ENCODE measurements around the gene SYAP1.

Gene SYAP1

DNA sequence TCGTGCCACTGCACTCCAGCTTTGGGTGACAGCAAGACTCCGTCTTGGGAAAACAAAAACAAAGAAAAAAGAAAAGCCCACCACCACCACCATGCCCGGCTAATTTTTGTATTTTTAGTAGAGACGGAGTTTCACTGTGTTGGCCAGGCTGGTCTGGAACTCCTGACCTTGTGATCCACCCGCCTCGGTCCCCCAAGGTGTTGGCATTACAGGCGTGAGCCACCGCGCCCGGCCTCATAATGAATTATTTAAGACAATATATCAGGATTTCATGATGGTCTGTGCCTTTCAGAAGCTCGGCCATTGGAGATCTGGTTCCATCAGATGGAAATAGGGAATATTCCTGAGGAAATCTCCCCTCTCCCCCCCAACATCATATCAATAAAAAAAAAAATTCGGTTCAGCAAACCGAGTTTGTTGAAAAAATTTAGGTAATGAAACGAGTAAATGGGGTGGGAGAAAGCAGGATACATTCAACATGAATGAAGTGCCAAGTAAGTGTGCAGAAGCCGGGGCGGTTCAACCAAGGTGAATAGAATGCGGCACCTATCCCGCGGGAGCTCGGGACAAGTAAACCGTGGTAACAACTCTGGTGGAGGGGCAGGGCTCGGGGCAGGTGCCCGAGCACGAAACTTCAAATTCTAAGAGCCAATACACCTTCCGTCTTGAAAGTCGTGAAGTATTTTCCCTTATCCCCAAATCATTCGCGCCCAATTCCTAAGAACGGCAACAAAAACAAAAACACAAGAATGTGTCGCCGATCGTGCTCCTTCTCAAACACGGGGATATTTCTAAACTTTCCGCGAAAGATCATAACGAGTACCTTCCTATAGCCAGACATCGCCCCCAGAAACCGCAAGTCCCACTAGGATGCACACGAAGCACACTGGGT is 66.1 kb downstream of the SYAP1 start:
- ChIA-PET CTCF (interaction anchor here (0.6 kb wide), 1 partner anchor 58 kb away, joined by 4 read pairs; no protein-coding TSS in a partner anchor), POLR2A (ENCODE audit: low non-redundant PET) (no interaction called here)
- peak overlapping the region; percentile 72 for H3K27ac ChIP-seq
- TF ChIP-seq, protein P1, sequence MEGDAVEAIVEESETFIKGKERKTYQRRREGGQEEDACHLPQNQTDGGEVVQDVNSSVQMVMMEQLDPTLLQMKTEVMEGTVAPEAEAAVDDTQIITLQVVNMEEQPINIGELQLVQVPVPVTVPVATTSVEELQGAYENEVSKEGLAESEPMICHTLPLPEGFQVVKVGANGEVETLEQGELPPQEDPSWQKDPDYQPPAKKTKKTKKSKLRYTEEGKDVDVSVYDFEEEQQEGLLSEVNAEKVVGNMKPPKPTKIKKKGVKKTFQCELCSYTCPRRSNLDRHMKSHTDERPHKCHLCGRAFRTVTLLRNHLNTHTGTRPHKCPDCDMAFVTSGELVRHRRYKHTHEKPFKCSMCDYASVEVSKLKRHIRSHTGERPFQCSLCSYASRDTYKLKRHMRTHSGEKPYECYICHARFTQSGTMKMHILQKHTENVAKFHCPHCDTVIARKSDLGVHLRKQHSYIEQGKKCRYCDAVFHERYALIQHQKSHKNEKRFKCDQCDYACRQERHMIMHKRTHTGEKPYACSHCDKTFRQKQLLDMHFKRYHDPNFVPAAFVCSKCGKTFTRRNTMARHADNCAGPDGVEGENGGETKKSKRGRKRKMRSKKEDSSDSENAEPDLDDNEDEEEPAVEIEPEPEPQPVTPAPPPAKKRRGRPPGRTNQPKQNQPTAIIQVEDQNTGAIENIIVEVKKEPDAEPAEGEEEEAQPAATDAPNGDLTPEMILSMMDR (conservative IDR thresholded peaks at IDR 0.05; ENCODE audit: low read depth) = no peak
- no peak for DNase-seq (ENCODE audit: low spot score)

DNA sequence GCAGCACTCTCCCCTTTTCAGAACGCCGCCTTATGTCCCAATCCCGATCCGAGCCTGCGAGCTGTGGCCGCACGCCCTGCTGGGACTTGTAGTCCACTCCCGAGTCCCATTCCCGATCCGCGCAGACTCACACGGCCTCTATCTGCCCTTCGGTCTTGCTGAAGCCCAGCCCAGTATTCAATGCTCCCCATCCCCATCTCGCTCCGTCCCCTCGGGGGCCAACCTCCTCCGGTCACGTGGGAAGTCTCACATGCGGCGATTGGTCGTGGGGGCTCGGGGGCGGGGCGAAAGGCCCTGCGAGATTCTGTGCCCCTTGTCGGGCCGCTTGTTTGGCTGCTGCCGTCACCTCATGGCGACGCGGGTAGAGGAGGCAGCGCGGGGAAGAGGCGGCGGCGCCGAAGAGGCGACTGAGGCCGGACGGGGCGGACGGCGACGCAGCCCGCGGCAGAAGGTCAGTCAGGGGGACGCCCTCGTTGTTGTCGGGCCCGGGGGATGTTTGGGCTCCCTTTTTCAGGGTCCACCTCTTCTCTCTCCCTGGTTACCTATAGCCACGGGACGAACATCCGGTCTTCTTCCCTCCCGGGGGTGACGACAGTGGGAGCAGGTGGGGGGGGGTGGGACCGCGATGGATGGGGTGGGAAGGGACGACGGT is 66.9 kb downstream of the SYAP1 start, which contains the start of gene TXLNG:
TXLNG (plus strand) TSS at position 328 of the 652 bp plus-strand sequence; CDS start at position 350, 22 bp downstream.
- ChIA-PET POLR2A (ENCODE audit: low non-redundant PET) (no interaction called here), CTCF (no interaction called here)
- peak within 1 kb of the TSS; percentile 72 for H3K27ac ChIP-seq
- TF ChIP-seq, protein P1 (conservative IDR thresholded peaks at IDR 0.05; ENCODE audit: low read depth) = no peak
- peak; percentile 93 for DNase-seq (ENCODE audit: low spot score)

DNA sequence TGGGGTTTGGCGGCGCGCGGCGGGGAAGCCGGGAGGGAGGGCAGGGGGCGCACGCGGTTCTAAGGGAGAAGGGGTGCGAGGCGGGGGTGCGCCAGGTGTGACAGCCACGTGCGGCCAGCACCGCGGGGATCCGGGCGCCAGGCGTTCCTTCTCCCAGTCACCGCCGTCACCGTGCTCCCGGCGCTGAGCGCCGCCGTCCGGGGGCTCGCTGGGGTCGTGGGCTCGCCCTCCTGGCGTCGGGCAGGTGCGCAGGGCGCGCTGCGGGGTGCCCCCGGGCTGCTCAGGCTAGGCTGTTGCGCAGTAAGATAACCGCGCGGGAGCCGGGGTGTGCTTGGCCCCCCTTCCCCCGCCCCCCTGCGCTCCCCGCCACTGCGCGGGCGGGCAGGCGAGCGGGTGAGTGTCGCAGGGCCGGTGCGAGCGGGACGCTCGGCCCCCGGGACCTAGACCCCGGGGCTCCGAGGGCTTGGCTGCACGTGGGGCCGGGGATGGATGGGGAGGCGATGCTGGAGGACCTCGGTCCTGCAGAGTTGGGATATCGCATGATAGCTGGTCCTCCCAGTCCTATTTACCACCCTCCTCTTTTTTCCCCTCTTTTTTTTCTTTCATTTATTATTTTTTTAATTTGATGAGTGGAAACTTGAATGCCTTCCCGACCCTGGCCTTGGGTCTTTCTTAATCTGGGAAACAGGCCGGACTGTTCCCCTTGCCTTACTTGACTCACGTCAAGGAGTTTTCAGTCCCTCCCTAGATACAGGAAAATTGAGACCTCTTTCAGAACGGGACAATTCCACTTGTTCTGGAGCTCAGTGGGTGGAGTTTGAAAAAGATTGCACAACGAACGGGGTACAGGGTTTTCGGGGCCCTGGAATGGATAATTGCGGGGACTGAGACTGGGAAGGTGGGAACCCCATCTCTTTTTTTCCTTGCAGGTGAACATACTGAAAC is 67.7 kb downstream of the SYAP1 start:
- ChIA-PET CTCF (no interaction called here), POLR2A (ENCODE audit: low non-redundant PET) (no interaction called here)
- peak overlapping the region; percentile 72 for H3K27ac ChIP-seq
- no peak for DNase-seq (ENCODE audit: low spot score)
- TF ChIP-seq, protein P1 (conservative IDR thresholded peaks at IDR 0.05; ENCODE audit: low read depth) = no peak

DNA sequence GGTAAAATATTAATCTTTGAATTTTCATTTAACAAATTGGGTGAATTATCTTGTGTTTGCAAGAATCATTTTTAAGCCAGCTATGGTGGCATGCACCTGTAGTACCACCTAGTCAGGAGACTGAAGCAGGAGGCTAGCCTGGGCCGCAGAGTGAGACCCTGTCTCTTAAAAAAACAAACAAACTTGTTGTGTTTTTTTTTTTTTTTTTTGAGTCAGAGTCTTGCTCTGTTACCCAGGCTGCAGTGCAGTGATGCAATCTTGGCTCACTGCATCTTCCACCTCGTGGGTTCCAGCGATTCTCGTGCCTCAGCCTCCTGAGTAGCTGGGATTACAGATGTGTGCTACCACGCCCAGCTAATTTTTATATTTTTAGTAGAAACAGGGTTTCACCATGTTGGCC is 69.1 kb downstream of the SYAP1 start:
- TF ChIP-seq, protein P1 (conservative IDR thresholded peaks at IDR 0.05; ENCODE audit: low read depth) = no peak
- POLR2A ChIA-PET (ENCODE audit: low non-redundant PET) = no interaction called here

DNA sequence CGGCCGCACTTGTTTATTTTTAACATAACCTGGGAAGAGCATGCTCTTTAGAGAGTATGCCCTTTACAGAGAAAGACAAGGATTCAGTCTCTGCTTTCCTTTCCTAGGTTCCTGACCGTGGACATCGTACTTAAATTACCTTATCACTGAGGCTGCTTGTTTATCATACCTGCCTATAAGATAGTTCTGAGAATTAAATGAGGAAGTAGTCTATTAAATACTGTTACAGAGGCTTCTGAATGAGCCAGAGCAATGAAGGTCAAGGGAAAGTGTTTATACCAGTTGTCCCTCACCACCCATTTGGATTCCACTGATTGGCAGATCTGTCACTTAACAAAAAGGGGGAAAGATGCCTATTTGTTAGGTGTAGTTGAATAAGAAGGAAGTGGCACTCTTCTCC is 76.9 kb downstream of the SYAP1 start:
- TF ChIP-seq, protein P1 (conservative IDR thresholded peaks at IDR 0.05; ENCODE audit: low read depth) = no peak
- no peak for DNase-seq (ENCODE audit: low spot score)
- ChIA-PET CTCF (no interaction called here), POLR2A (ENCODE audit: low non-redundant PET) (no interaction called here)
- H3K27ac ChIP-seq = no peak overlapping the region

More for the DNA sequence above, 69.1 kb downstream of the SYAP1 start:
- DNase-seq (ENCODE audit: low spot score) = no peak
- CTCF ChIA-PET = no interaction called here
- H3K27ac ChIP-seq = no peak overlapping the region

DNA sequence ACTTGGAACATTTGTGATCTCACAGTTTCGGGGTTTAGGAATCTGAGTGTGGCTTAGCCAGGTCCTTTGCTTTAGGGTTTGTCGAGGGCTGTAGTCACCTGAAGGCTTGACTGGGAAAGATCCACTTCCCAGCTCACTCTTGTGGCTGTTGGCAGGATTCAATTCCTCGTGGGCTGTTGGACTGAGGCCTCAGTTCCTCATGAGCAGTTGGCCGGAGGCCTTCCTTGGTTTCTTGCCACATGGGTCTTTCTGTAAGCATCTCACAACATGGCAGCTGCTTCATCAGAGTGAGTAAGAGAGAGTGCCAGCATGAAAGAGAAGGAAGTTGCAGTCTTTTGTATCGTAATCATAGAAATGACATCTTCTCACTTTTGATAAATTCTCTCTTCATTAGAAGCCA is 77.9 kb downstream of the SYAP1 start:
- TF ChIP-seq, protein P1 (conservative IDR thresholded peaks at IDR 0.05; ENCODE audit: low read depth) = no peak
- no peak for DNase-seq (ENCODE audit: low spot score)
- H3K27ac ChIP-seq = no peak overlapping the region
- ChIA-PET CTCF (no interaction called here), POLR2A (ENCODE audit: low non-redundant PET) (no interaction called here)

Data from RWPE1 (cell line).